Stimulated activated CD4-positive, alpha-beta T cell treated with anti-CD3 and anti-CD28 coated beads, Interleukin-4, amount 100 ng/mL, for 24 hours (primary cell): ENCODE results near the gene HIP1R.
"Not testable (repeated sequence)": the region's sequence is repeated elsewhere in the genome, so short reads cannot be mapped to it uniquely, and the experiment has no call there.

Source experiments
- DNase-seq: peaks from one replicate; pipeline ENCODE4 v3.0.0-alpha.2; 2020

Gene HIP1R

GRCh38 chr12:122875590-122876220 is 40.4 kb downstream of the HIP1R start:
- DNase-seq = no peak

- DNase-seq = not testable (repeated sequence)
Observed at GRCh38 chr12:122876281-122876680, 41.0 kb downstream of the HIP1R start.

GRCh38 chr12:122876731-122877130 is 41.5 kb downstream of the HIP1R start:
- DNase-seq = no peak

GRCh38 chr12:122878780-122879612 is 43.7 kb downstream of the HIP1R start:
- DNase-seq = no peak

- no peak for DNase-seq
Observed at GRCh38 chr12:122880155-122880667, 45.0 kb downstream of the HIP1R start.

GRCh38 chr12:122880668-122881067 is 45.4 kb downstream of the HIP1R start:
- DNase-seq = no peak

GRCh38 chr12:122882908-122883558 is 47.8 kb downstream of the HIP1R start:
- no peak for DNase-seq

GRCh38 chr12:122884091-122884826 is 49.0 kb downstream of the HIP1R start:
- no peak for DNase-seq

GRCh38 chr12:122884860-122885259 is 49.6 kb downstream of the HIP1R start:
- no peak for DNase-seq

- DNase-seq = no peak
Observed at GRCh38 chr12:122886161-122886560, 50.9 kb downstream of the HIP1R start.

- peak; percentile 54 for DNase-seq
Observed at GRCh38 chr12:122886851-122887818, 51.9 kb downstream of the HIP1R start.

GRCh38 chr12:122887819-122888212 is 52.6 kb downstream of the HIP1R start:
- DNase-seq = no peak

GRCh38 chr12:122888232-122888752 is 53.0 kb downstream of the HIP1R start:
- peak; percentile 42 for DNase-seq

GRCh38 chr12:122889761-122890520 is 54.7 kb downstream of the HIP1R start:
- DNase-seq = no peak

- DNase-seq = no peak
Observed at GRCh38 chr12:122891661-122892525, 56.6 kb downstream of the HIP1R start.

GRCh38 chr12:122892724-122893123 is 57.5 kb downstream of the HIP1R start:
- DNase-seq = not testable (repeated sequence)

- no peak for DNase-seq
Observed at GRCh38 chr12:122893208-122894153, 58.2 kb downstream of the HIP1R start.
